ENCODE measurements around the gene PCDHB9.
"Not testable (repeated sequence)": the region's sequence is repeated elsewhere in the genome, so short reads cannot be mapped to it uniquely, and the experiment has no call there.

DNA sequence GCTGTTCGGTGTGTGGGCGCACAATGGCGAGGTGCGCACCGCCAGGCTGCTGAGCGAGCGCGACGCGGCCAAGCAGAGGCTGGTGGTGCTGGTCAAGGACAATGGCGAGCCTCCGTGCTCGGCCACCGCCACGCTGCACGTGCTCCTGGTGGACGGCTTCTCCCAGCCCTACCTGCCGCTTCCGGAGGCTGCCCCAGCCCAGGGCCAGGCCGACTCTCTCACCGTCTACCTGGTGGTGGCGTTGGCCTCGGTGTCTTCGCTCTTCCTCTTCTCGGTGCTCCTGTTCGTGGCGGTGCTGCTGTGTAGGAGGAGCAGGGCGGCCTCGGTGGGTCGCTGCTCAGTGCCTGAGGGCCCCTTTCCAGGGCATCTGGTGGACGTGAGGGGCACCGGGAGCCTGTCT lies 7.1 kb upstream of the PCDHB9 start:
- not testable (repeated sequence) for TF ChIP-seq EZH2 (IDR thresholded peaks at IDR 0.05; ENCODE audit: borderline replicate concordance, low read depth, low read length, poor library complexity, severe bottlenecking)
- TF ChIP-seq, protein P1, sequence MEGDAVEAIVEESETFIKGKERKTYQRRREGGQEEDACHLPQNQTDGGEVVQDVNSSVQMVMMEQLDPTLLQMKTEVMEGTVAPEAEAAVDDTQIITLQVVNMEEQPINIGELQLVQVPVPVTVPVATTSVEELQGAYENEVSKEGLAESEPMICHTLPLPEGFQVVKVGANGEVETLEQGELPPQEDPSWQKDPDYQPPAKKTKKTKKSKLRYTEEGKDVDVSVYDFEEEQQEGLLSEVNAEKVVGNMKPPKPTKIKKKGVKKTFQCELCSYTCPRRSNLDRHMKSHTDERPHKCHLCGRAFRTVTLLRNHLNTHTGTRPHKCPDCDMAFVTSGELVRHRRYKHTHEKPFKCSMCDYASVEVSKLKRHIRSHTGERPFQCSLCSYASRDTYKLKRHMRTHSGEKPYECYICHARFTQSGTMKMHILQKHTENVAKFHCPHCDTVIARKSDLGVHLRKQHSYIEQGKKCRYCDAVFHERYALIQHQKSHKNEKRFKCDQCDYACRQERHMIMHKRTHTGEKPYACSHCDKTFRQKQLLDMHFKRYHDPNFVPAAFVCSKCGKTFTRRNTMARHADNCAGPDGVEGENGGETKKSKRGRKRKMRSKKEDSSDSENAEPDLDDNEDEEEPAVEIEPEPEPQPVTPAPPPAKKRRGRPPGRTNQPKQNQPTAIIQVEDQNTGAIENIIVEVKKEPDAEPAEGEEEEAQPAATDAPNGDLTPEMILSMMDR (conservative IDR thresholded peaks at IDR 0.05; ENCODE audit: low read depth, low read length), result not testable (repeated sequence)
